Activated CD4-positive, alpha-beta memory T cell treated with anti-CD3 and anti-CD28 coated beads, Interleukin-2, amount 10 ng/mL, durations not matched to agents 7 days and 5 days (primary cell): Measurements from ENCODE around the gene CER1. TPM values are rescaled to one million over a fixed set of nuclear protein-coding genes. Genes with fewer than 3 reads are reported as not detected.
"Not testable (repeated sequence)": the region's sequence is repeated elsewhere in the genome, so short reads cannot be mapped to it uniquely, and the experiment has no call there.

Source experiments
- CTCF ChIA-PET: fragments of 350-600 bp; sonication (Branson Sonifier 250); formaldehyde crosslinking; loops from one replicate; lab custom pipeline; 2021; ENCODE audit warnings: antibody characterized with exemption, inconsistent platforms; lab: Charles Lee
- POLR2A ChIA-PET: fragments of 350-600 bp; sonication (Branson Sonifier 250); formaldehyde crosslinking; loops from one replicate; lab custom pipeline; 2021; ENCODE audit warnings: antibody characterized with exemption; lab: Charles Lee
- DNase-seq: peaks from one replicate; pipeline ENCODE4 v3.0.0-alpha.2; 2020
- H3K27ac Mint-ChIP-seq: one replicate; pipeline ENCODE4 v1.8.0; 2021; ENCODE audit warnings: mild to moderate bottlenecking, mixed read lengths
- H3K27me3 Mint-ChIP-seq: one replicate; pipeline ENCODE4 v1.8.0; 2021; ENCODE audit warnings: mixed read lengths
- H3K36me3 Mint-ChIP-seq: one replicate; pipeline ENCODE4 v1.8.0; 2021; ENCODE audit warnings: low read depth, mixed read lengths
- H3K4me1 Mint-ChIP-seq: one replicate; pipeline ENCODE4 v1.8.0; 2021; ENCODE audit warnings: mixed read lengths
- H3K4me3 Mint-ChIP-seq: one replicate; pipeline ENCODE4 v1.8.0; 2021; ENCODE audit warnings: mild to moderate bottlenecking, mixed read lengths
- H3K9me3 Mint-ChIP-seq: one replicate; pipeline ENCODE4 v1.8.0; 2021; ENCODE audit warnings: mixed read lengths
- total RNA-seq, 2 experiments: library from RNA; stranded (reverse); gene quantifications; one replicate each; pipeline ENCODE4 v1.2.3, GENCODE V29; 2021

Gene CER1
- total RNA-seq, 2 experiments from 2014 or later, result not detected

DNA sequence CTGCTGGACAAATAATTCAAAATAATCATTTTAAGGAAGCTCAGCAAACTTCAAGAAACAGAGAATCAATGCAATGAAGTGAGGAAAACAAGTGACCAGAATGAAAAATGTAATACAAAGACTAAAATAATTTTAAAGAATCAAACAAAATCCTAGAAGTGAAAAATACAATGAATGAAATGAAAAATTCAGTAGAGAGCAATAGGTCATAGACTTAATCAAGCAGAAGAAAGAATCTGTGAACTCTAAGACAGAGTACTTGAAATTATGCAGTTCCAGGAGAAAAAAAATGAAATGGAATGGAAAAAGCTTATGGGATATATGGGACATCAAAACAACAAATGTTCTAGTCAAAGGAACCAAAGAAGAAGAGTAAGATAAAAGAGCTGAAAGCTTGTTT lies 17.5 kb downstream of the CER1 start:
- DNase-seq, result no peak
- Mint-ChIP-seq H3K27me3 (peaks cover 19% of the 10 kb centered on the region), H3K36me3 (no peaks in the 10 kb centered on the region), H3K4me1 (no peaks in the 10 kb centered on the region), H3K27ac (no peak overlapping the region), H3K9me3 (peaks cover 7% of the 10 kb centered on the region), H3K4me3 (no peak overlapping the region)
- ChIA-PET POLR2A (no interaction called here), CTCF (no interaction called here)

DNA sequence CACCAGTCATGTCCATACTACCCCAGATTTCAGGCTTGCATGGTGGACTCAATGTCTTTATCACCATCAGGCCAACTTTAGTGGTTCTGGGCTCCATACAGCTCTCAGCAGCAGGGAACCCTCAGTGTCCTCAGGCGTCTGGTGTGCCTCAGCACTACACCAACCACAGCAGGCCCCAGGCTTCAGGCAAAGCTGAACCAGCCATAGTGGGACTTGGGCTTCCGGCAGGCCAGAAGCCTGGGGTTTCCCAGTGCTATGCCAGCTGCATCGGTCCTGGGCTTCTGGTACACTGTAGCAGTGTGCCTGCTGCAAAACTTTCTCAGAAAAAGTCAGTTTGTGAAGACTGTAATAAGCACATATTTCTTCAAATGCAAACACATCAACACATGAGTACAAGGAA lies 18.3 kb downstream of the CER1 start:
- ChIA-PET CTCF (no interaction called here), POLR2A (no interaction called here)
- Mint-ChIP-seq H3K27ac (no peak overlapping the region), H3K9me3 (peaks cover 7% of the 10 kb centered on the region), H3K4me3 (no peak overlapping the region), H3K36me3 (no peaks in the 10 kb centered on the region), H3K27me3 (peaks cover 18% of the 10 kb centered on the region), H3K4me1 (no peaks in the 10 kb centered on the region)
- no peak for DNase-seq

DNA sequence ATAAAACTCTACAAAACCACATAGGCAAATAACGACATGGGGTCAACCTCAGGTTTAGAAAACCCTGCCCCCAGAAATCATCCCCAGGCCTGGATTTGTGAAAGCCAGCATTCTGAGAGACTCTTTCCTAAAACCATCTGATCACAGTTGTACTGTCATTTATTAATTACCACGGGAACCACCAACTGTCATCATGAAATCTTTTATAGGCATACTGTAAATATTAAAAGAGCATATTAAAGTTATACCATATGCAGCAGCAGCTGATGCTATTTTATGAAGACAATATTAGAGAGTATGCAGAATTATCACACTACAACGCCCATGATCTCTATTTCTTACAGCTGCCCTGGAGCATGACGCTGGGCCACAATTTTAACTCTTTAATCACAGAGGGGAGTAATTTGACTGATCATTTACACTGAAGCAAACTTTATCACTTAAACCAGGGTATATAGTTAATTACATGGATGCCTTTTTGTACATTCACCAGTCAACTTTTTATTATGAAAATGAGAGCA lies 20.3 kb downstream of the CER1 start:
- H3K27ac Mint-ChIP-seq, result no peak overlapping the region
- peaks cover 7% of the 10 kb centered on the region for H3K9me3 Mint-ChIP-seq
- H3K4me3 Mint-ChIP-seq, result no peak overlapping the region
- no peaks in the 10 kb centered on the region for H3K4me1 Mint-ChIP-seq
- peaks cover 11% of the 10 kb centered on the region for H3K27me3 Mint-ChIP-seq
- ChIA-PET CTCF (no interaction called here), POLR2A (no interaction called here)
- no peaks in the 10 kb centered on the region for H3K36me3 Mint-ChIP-seq
- DNase-seq, result no peak

DNA sequence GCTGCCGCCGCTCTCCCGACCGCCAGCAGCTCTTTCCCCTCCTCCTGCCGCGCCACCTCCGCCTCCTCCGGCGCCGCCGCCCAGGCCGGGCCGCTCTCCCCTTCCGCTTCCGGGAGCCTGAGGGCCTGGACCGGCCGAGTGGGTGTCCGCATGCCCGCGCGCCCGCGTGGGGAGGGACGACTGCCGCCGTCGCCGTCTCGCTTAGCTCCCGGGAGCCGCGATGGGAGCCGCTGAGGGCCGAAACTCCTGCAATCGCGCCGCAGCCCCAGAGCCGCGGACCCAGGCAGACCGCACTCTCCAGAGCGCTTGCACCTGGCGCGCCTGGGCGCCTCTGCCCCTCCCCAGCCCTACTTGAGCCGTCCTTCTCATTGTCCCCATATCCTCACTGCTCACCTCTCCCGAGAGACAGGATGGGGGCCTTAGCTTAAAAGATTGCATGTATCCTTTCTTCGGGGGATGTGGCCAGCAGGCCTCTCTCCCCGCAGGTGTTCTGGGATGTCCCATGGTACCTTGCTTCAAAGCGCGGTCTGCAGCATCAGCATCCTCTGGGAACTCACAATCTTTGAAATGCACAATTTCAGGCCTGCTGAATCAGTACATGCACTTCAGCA lies 29.2 kb downstream of the CER1 start, which contains the start of gene ZDHHC21:
Gene ZDHHC21 (minus strand): TSS at position 182 of the 611 bp plus-strand sequence. CDS start 19,092 bp downstream, outside the sequence.
- ChIA-PET CTCF (interaction anchor here (2.3 kb wide), 1 partner anchor 32 kb away, joined by 7 read pairs; no protein-coding TSS in a partner anchor), POLR2A (interaction anchor here (0.7 to 1.6 kb wide), 2 partner anchors 17 to 32 kb away, joined by 4 read pairs; no protein-coding TSS in a partner anchor)

DNA sequence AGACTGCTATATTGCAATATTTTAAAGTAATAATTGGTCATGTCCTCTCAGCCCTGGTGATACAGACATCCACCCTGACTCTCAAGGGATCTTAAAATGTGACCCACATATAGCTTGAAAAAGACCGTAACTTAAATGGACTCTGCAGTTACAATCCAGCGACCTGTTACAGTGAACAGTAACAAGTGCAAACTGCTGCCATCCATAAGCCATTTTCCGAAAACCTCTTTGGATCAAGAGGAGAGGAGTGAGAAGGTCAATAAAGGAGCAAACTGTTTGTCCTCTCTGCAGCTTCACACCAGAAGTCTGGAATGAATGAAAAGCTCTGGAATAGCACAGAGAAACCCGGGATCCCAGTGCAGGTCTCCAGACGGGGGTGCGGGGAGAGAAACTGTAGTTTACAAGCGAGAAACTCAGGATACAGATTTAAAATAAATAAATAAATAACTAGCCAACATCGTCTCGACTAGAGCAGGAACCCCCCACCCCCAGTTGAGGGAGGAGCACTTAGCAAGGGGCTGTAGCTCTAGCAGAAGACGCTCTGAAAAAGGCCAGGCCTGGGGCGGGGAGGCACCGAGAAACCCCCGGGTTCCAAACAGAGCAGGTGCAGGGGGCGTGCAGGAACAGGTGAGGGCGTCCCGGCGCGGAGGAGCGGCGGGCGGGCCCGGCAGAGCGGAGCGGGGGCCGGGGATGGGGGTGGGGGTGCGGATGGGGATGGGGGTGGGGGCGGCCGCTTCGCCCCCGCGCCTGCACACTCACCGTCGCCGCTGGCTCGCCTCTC lies 29.9 kb downstream of the CER1 start:
- Mint-ChIP-seq H3K4me1 (peaks cover 43% of the 10 kb centered on the region), H3K27ac (peak overlapping the region; percentile 76), H3K27me3 (peaks cover 6% of the 10 kb centered on the region), H3K9me3 (no peaks in the 10 kb centered on the region), H3K4me3 (peak overlapping the region; percentile 93), H3K36me3 (peaks cover 21% of the 10 kb centered on the region)
- POLR2A ChIA-PET, result interaction anchor here (0.7 to 1.6 kb wide), 2 partner anchors 18 to 32 kb away, joined by 4 read pairs; no protein-coding TSS in a partner anchor
- CTCF ChIA-PET, result interaction anchor here (2.3 kb wide), 1 partner anchor 31 kb away, joined by 7 read pairs; no protein-coding TSS in a partner anchor
- peak; percentile 30 for DNase-seq

More for the DNA sequence above, 29.2 kb downstream of the CER1 start, which contains the start of gene ZDHHC21:
- peak; percentile 65 for DNase-seq
- H3K4me1 Mint-ChIP-seq, result peaks cover 40% of the 10 kb centered on the region
- no peaks in the 10 kb centered on the region for H3K9me3 Mint-ChIP-seq
- peaks cover 9% of the 10 kb centered on the region for H3K27me3 Mint-ChIP-seq
- H3K27ac Mint-ChIP-seq, result peak within 1 kb of the TSS; percentile 76
- H3K36me3 Mint-ChIP-seq, result peaks cover 21% of the 10 kb centered on the region
- peak within 1 kb of the TSS; percentile 93 for H3K4me3 Mint-ChIP-seq

DNA sequence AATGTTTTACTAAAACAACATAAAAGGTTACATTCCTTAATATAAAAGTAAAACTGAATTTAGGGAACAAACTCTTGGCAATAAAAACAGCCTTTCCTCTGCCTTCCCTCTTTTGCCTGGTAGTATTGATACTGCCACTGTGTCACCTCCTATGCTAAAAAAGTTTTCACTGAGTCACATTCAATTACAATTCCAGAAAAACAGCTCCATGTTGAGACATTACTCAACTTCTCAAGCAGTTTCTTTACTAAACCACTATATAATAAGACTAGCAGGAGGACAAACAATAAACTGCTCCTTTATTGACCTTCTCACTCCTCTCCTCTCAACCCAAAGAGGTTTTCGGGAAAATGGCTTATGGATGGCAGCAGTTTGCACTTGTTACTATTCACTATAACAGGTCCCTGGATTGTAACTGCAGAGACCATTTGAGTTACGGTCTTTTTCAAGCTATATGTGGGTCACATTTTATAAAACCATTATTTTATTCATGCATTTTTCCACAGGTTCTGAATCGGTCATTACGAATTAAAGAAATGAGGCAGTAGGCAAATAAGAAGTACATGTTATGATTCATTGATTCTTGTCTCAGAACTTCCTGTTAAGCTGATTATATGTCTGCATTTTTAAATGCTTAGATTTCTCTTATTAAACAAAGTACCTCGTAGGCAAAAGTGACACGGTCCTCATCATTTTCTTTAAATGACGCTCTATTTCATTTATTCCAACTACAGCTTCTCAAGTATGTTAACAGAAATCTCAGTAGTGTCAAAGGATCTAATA lies 31.4 kb downstream of the CER1 start:
- POLR2A ChIA-PET, result no interaction called here
- CTCF ChIA-PET, result interaction anchor here (2.3 kb wide), 1 partner anchor 30 kb away, joined by 7 read pairs; no protein-coding TSS in a partner anchor
- Mint-ChIP-seq H3K36me3 (peaks cover 31% of the 10 kb centered on the region), H3K27ac (no peak overlapping the region), H3K4me3 (no peak overlapping the region), H3K9me3 (no peaks in the 10 kb centered on the region), H3K27me3 (no peaks in the 10 kb centered on the region), H3K4me1 (peaks cover 43% of the 10 kb centered on the region)
- no peak for DNase-seq

DNA sequence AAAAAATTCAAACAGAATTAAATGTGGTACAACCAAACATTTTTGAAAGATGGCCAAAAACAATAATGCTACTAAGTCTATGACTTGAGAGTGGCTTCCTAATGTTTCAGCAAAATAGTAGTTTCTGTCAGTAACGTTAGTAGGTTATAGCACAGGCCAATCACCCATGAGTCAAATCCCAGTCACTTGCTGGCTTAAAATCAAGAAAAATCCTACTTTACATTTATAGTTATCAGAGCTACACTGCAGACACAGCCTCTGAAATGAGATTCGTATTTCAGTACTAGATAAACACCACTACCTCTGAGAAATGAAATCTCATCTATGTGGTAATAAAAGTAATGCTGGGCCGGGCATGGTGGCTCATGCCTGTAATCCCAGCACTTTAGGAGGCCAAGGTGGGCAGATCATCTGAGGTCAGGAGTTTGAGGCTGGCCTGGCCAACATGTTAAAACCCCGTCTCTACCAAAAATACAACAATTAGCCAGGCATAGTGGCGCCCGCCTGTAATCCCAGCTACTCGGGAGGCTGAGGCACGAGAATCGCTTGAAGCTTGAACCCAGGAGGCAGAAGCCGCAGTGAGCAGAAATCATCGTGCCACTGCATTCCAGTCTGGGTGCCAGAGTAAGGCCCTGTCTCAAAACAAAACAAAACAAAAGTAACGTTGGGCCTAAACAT lies 35.4 kb downstream of the CER1 start:
- ChIA-PET CTCF (interaction anchor here (0.7 to 1.5 kb wide), 2 partner anchors 25 to 670 kb away, joined by 3 to 5 read pairs; no protein-coding TSS in a partner anchor), POLR2A (no interaction called here)
- no peaks in the 10 kb centered on the region for H3K27me3 Mint-ChIP-seq
- H3K9me3 Mint-ChIP-seq, result no peaks in the 10 kb centered on the region
- H3K4me1 Mint-ChIP-seq, result peaks cover 36% of the 10 kb centered on the region
- no peak overlapping the region for H3K27ac Mint-ChIP-seq
- no peak for DNase-seq
- no peak overlapping the region for H3K4me3 Mint-ChIP-seq
- H3K36me3 Mint-ChIP-seq, result peaks cover 52% of the 10 kb centered on the region

DNA sequence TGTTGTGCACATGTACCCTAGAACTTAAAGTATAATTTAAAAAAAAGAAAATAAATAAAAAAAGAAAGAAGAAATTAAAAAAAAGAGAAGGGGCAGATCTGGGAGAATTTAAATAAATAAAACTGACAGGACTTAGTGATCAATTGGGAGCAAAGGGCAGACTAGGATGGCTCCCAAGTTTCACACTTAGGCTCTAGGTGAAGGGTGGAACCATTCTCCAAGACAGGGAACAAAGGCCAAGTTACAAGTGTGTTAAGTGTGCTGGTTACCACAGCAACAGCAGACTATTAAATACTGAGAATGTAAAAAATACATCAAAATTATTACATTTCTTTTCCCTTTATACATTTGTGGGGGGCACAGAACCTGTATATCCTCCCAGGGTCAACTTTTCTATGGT lies 36.4 kb downstream of the CER1 start:
- H3K4me3 Mint-ChIP-seq, result no peak overlapping the region
- ChIA-PET POLR2A (no interaction called here), CTCF (no interaction called here)
- no peaks in the 10 kb centered on the region for H3K27me3 Mint-ChIP-seq
- DNase-seq, result no peak
- no peaks in the 10 kb centered on the region for H3K9me3 Mint-ChIP-seq
- peaks cover 54% of the 10 kb centered on the region for H3K36me3 Mint-ChIP-seq
- H3K4me1 Mint-ChIP-seq, result peaks cover 29% of the 10 kb centered on the region
- H3K27ac Mint-ChIP-seq, result no peak overlapping the region

DNA sequence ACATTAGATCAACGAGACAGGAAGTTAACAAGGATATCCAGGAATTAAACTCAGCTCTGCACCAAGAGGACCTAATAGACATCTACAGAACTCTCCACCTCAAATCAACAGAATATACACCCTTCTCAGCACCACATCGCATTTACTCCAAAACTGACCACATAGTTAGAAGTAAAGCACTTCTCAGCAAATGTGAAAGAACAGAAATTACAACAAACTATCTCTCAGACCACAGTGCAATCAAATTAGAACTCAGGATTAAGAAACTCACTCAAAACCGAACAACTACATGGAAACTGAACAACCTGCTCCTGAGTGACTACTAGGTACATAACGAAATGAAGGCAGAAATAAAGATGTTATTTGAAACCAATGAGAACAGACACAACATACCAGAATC lies 39.9 kb downstream of the CER1 start:
- H3K27me3 Mint-ChIP-seq, H3K4me1 Mint-ChIP-seq, H3K27ac Mint-ChIP-seq, POLR2A ChIA-PET, H3K9me3 Mint-ChIP-seq, H3K4me3 Mint-ChIP-seq, DNase-seq, CTCF ChIA-PET: not testable (repeated sequence)
- peaks cover 46% of the 10 kb centered on the region for H3K36me3 Mint-ChIP-seq

DNA sequence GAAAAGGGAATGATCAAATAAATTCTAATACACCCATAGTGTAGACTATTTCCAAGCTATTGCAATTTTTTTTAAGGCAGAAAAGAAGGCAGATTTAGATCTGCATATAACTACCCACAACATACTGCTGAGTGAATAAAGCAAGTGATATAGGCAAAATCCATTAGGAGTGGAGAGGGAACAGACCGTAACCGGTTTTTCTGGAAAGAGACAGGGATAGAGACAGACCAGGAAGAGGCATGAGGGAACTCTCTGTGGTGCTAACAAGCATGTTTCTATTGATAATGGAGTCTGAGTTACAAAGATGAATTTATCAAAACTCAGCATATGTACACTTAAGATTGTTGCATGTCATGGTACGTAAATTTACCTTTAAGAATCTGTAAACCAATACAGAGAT lies 43.8 kb downstream of the CER1 start:
- peaks cover 11% of the 10 kb centered on the region for H3K4me1 Mint-ChIP-seq
- DNase-seq, result no peak
- POLR2A ChIA-PET, result no interaction called here
- H3K36me3 Mint-ChIP-seq, result peaks cover 32% of the 10 kb centered on the region
- no peaks in the 10 kb centered on the region for H3K27me3 Mint-ChIP-seq
- H3K27ac Mint-ChIP-seq, result no peak overlapping the region
- CTCF ChIA-PET, result no interaction called here
- H3K4me3 Mint-ChIP-seq, result no peak overlapping the region
- no peaks in the 10 kb centered on the region for H3K9me3 Mint-ChIP-seq

DNA sequence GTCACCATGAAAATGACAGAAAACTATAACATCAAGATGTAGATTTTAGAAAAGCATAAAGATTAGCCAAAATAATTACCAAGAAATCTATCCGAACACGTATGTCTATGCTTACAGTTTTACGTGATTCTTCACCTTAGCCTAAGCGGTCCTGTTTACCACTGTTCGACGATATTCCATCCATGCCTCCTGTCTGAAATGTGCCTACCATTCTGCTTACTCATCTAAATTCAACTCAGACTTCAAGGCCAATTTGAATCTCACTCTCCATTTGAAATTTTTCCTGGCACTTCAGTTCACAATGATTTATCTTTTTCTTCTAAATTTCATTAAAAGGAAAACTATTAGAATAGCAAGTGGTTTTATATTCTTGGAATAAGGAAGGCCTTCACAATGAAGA lies 44.7 kb downstream of the CER1 start:
- Mint-ChIP-seq H3K27ac (no peak overlapping the region), H3K36me3 (peaks cover 29% of the 10 kb centered on the region), H3K4me3 (no peak overlapping the region), H3K9me3 (no peaks in the 10 kb centered on the region), H3K4me1 (peaks cover 11% of the 10 kb centered on the region), H3K27me3 (no peaks in the 10 kb centered on the region)
- no peak for DNase-seq
- CTCF ChIA-PET, result no interaction called here
- POLR2A ChIA-PET, result no interaction called here

DNA sequence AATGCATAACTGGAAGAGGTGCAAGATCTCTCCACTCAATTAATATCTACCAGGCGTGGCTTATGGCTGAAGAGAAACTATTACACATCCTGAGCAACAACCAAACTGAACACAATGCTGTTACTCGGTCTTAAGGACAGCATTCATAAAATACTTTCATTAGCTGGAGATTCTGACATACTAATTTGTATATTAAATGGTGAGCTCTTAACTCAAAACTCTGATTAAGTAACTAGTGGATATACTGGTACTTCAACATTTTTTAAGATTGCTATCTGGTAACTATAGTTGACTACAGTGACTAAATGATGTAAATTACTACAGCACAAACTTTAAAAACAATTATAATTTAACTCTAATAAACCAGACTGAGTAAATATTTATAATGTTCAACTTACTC lies 45.1 kb downstream of the CER1 start:
- Mint-ChIP-seq H3K27ac (no peak overlapping the region), H3K36me3 (peaks cover 27% of the 10 kb centered on the region), H3K27me3 (no peaks in the 10 kb centered on the region), H3K9me3 (no peaks in the 10 kb centered on the region), H3K4me3 (no peak overlapping the region), H3K4me1 (peaks cover 7% of the 10 kb centered on the region)
- ChIA-PET CTCF (interaction anchor here (1.5 kb wide), 1 partner anchor 16 kb away, joined by 3 read pairs; no protein-coding TSS in a partner anchor), POLR2A (no interaction called here)
- DNase-seq, result no peak
